Astrocyte (in vitro differentiated cells and primary cell): ENCODE data around the gene POU2F3.

Experiments used
- EZH2 ChIP-seq: IDR thresholded peaks from 2 replicates; pipeline ENCODE4 v1.6.1; 2012; ENCODE audit warnings: mild to moderate bottlenecking, low read length, inconsistent platforms; ENCODE audit not compliant: insufficient read depth
- TF ChIP-seq, protein P1 (sequence below): IDR thresholded peaks from 2 replicates; pipeline ENCODE4 v1.5.1; 2011; ENCODE audit warnings: low read depth, mild to moderate bottlenecking, inconsistent platforms, low read length, moderate library complexity; ENCODE audit not compliant: insufficient read depth

DNA sequence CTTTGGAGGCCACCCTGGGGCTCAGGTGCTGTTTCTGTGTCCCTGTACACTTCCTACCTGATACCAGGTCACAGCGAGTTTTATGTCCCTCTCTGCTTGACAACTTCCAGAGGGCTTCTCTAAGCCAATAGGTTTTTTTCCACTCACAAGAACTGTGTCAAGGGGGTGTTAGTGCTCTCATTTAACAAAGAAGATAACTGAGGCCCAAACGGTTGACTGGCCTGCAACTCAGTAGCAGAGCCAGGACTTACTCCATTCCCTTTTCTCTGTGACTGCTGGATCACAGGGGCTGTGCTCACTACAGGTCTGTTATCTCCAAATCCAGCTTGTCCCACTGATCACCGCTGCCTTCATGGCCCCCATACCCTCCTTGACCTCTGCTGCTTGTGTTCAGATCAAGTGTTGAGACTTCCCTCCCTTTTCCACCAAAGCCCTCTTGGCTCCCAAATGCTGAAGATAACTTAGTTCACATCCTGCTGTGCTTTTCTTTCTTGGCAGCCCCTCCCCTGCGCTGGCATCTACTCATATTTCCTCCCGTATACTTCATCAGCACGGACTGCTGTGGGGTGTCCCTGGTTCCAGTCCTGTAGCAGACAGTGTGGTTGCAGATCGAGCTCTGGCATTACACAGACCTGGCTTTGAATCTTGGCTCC, 41.3 kb downstream of the POU2F3 start:
- TF ChIP-seq EZH2 = no peak
- TF ChIP-seq, protein P1, sequence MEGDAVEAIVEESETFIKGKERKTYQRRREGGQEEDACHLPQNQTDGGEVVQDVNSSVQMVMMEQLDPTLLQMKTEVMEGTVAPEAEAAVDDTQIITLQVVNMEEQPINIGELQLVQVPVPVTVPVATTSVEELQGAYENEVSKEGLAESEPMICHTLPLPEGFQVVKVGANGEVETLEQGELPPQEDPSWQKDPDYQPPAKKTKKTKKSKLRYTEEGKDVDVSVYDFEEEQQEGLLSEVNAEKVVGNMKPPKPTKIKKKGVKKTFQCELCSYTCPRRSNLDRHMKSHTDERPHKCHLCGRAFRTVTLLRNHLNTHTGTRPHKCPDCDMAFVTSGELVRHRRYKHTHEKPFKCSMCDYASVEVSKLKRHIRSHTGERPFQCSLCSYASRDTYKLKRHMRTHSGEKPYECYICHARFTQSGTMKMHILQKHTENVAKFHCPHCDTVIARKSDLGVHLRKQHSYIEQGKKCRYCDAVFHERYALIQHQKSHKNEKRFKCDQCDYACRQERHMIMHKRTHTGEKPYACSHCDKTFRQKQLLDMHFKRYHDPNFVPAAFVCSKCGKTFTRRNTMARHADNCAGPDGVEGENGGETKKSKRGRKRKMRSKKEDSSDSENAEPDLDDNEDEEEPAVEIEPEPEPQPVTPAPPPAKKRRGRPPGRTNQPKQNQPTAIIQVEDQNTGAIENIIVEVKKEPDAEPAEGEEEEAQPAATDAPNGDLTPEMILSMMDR = no peak
